GM23338 (cell line): ENCODE results near the gene C8G.

Experiments used
- CTCF ChIP-seq, 2 experiments: fragments of 200-600 bp in 1 of 2; sonication (generic) in 1 of 2; conservative IDR thresholded peaks; 2 replicates each; pipeline versions ENCODE4 v1.5.1 to v1.6.1; 2016 to 2017; ENCODE audit warnings: antibody characterized with exemption in 2 of 2, low read depth in 2 of 2, mild to moderate bottlenecking in 2 of 2, moderate library complexity in 1 of 2
- POLR2AphosphoS5 ChIP-seq: IDR thresholded peaks from 2 replicates; pipeline ENCODE4 v1.6.1; 2016; ENCODE audit warnings: antibody characterized with exemption, low read depth
- REST ChIP-seq: IDR thresholded peaks from one replicate; pipeline ENCODE4 v1.6.1; 2018; ENCODE audit warnings: antibody characterized with exemption; ENCODE audit not compliant: unreplicated experiment

GRCh38 chr9:136903041-136903554, 41.9 kb upstream of the C8G start:
- no peak for TF ChIP-seq CTCF (conservative IDR thresholded peaks at IDR 0.05; ENCODE audit: low read depth in 2 of 2)
- no peak for TF ChIP-seq REST
- no peak for TF ChIP-seq POLR2AphosphoS5
